Measurements from ENCODE around the gene GABRR1. TPM values are rescaled to one million over a fixed set of nuclear protein-coding genes. Genes with fewer than 3 reads are reported as not detected.

Gene GABRR1
- total and polyA plus RNA-seq, 8 donors, result 0.15 to 0.45 TPM; not detected in 6

GRCh38 chr6:89258912-89259311 is 41.8 kb upstream of the GABRR1 start:
- DNase-seq, result no peak
- Histone ChIP-seq H3K27ac (no peak overlapping the region), H3K4me3 (no peak overlapping the region), H3K4me1 (peaks cover 0 to 15% (median 9%) of the 10 kb centered on the region in 4 donors), H3K27me3 (no peaks in the 10 kb centered on the region), H3K36me3 (no peaks in the 10 kb centered on the region), H3K9me3 (no peaks in the 10 kb centered on the region)
- TF ChIP-seq EP300 (IDR thresholded peaks at IDR 0.05) (no peak), CTCF (IDR thresholded peaks at IDR 0.05) (no peak), POLR2A (IDR thresholded peaks at IDR 0.05) (no peak), POLR2AphosphoS5 (IDR thresholded peaks at IDR 0.05) (no peak)
- intact Hi-C loops (cut with DNase I; ENCODE audit: low total_unique reads), result no loop called here
- 73 to 84% (median 79%) methylated on average over 3 of the region's 3 CpGs for WGBS, 5 donors

- TF ChIP-seq CTCF (IDR thresholded peaks at IDR 0.05), result no peak
- TF ChIP-seq POLR2AphosphoS5 (IDR thresholded peaks at IDR 0.05), result no peak
- no peak for TF ChIP-seq EP300 (IDR thresholded peaks at IDR 0.05)
- TF ChIP-seq POLR2A (IDR thresholded peaks at IDR 0.05), result no peak
- peaks cover 0 to 15% (median 9%) of the 10 kb centered on the region in 4 donors for H3K4me1 ChIP-seq
- DNase-seq, result no peak
- no peaks in the 10 kb centered on the region for H3K9me3 ChIP-seq
- no peak overlapping the region for H3K4me3 ChIP-seq
- intact Hi-C loops (cut with DNase I; ENCODE audit: low total_unique reads), result no loop called here
- no peaks in the 10 kb centered on the region for H3K27me3 ChIP-seq
- H3K36me3 ChIP-seq, result no peaks in the 10 kb centered on the region
- no peak overlapping the region for H3K27ac ChIP-seq
- WGBS, 5 donors, result 72 to 88% (median 79%) methylated on average over 4 of the region's 4 CpGs
Measured at GRCh38 chr6:89257781-89258180, 40.6 kb upstream of the GABRR1 start.

- intact Hi-C loops (cut with DNase I; ENCODE audit: low total_unique reads), result no loop called here
- peaks cover 0 to 15% (median 9%) of the 10 kb centered on the region in 4 donors for H3K4me1 ChIP-seq
Measured at GRCh38 chr6:89257346-89257745, 40.2 kb upstream of the GABRR1 start.

GRCh38 chr6:89255417-89255816 is 38.3 kb upstream of the GABRR1 start:
- intact Hi-C loops (cut with DNase I; ENCODE audit: low total_unique reads), result no loop called here
- 92 to 95% (median 94%) methylated on average over 4 of the region's 4 CpGs for WGBS, 5 donors
- H3K4me3 ChIP-seq, result no peak overlapping the region
- no peaks in the 10 kb centered on the region for H3K9me3 ChIP-seq
- H3K27ac ChIP-seq, result no peak overlapping the region
- H3K36me3 ChIP-seq, result no peaks in the 10 kb centered on the region
- no peak for DNase-seq
- peaks cover 0 to 3% (median 2%) of the 10 kb centered on the region in 4 donors for H3K4me1 ChIP-seq
- TF ChIP-seq POLR2A (IDR thresholded peaks at IDR 0.05) (no peak), EP300 (IDR thresholded peaks at IDR 0.05) (no peak), CTCF (IDR thresholded peaks at IDR 0.05) (no peak), POLR2AphosphoS5 (IDR thresholded peaks at IDR 0.05) (no peak)
- no peaks in the 10 kb centered on the region for H3K27me3 ChIP-seq

More at GRCh38 chr6:89257346-89257745, 40.2 kb upstream of the GABRR1 start:
- Histone ChIP-seq H3K27ac (no peak overlapping the region), H3K4me3 (no peak overlapping the region), H3K36me3 (no peaks in the 10 kb centered on the region), H3K9me3 (no peaks in the 10 kb centered on the region), H3K27me3 (no peaks in the 10 kb centered on the region)
- 86 to 97% (median 93%) methylated on average over 6 of the region's 6 CpGs for WGBS, 5 donors
- no peak for TF ChIP-seq CTCF (IDR thresholded peaks at IDR 0.05)
- no peak for TF ChIP-seq POLR2A (IDR thresholded peaks at IDR 0.05)
- no peak for TF ChIP-seq EP300 (IDR thresholded peaks at IDR 0.05)
- no peak for TF ChIP-seq POLR2AphosphoS5 (IDR thresholded peaks at IDR 0.05)
- DNase-seq, result no peak

Data from stomach (tissue), 9 donors.